Subcutaneous adipose tissue (tissue), 4 donors: ENCODE results near the gene CSK. TPM values are rescaled to one million over a fixed set of nuclear protein-coding genes. Genes with fewer than 3 reads are reported as not detected.

Source experiments
- total RNA-seq, 4 donors: library from RNA; depleted of rRNA; stranded (reverse); fragments of >200 nt; gene quantifications; one replicate each; pipeline ENCODE4 v1.1.0, GENCODE V29; 2016
- TF ChIP-seq, protein P1 (sequence below): fragments of 450-650 bp; IDR thresholded peaks from one replicate; pipeline ENCODE4 v1.5.1; 2016; ENCODE audit warnings: low read depth, mild to moderate bottlenecking, control low read depth, antibody characterized with exemption, moderate library complexity

CSK gene
- total RNA-seq, 4 donors from 2014 or later: 17.1 to 25.2 (median 21.9) TPM

DNA sequence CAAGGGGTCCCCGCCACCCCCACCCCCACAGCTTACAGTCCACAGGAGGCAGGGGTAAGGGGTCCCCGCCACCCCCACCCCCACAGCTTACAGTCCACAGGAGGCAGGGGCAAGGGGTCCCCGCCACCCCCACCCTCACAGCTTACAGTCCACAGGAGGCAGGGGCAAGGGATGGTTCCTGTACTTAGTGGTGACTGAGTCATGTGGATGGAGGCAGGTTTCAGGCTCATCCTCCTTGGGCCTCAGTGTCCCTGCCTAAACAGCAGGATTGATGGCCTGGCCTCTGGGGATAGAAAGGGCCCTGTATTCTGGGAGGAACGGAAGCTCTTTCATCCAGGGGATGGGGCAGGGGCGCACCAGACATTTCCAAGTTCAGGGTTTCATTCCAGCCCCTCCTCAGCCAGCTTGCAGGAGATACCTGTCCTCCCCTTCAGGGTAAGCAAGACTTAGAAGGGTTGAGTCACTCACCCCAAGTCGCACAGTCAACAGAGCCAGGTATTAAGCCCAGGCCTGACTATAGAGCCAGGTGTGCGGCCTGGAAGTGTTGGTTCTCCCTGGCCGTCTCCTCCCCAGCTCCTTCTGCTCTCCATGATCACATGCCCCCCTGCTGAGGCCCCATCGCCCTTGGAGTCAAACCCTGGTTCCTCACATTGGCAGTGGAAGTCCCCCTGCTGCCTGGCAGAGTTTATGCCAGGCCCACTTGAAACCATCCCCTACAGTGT lies 12.5 kb downstream of the CSK start:
- TF ChIP-seq, protein P1, sequence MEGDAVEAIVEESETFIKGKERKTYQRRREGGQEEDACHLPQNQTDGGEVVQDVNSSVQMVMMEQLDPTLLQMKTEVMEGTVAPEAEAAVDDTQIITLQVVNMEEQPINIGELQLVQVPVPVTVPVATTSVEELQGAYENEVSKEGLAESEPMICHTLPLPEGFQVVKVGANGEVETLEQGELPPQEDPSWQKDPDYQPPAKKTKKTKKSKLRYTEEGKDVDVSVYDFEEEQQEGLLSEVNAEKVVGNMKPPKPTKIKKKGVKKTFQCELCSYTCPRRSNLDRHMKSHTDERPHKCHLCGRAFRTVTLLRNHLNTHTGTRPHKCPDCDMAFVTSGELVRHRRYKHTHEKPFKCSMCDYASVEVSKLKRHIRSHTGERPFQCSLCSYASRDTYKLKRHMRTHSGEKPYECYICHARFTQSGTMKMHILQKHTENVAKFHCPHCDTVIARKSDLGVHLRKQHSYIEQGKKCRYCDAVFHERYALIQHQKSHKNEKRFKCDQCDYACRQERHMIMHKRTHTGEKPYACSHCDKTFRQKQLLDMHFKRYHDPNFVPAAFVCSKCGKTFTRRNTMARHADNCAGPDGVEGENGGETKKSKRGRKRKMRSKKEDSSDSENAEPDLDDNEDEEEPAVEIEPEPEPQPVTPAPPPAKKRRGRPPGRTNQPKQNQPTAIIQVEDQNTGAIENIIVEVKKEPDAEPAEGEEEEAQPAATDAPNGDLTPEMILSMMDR: no peak

DNA sequence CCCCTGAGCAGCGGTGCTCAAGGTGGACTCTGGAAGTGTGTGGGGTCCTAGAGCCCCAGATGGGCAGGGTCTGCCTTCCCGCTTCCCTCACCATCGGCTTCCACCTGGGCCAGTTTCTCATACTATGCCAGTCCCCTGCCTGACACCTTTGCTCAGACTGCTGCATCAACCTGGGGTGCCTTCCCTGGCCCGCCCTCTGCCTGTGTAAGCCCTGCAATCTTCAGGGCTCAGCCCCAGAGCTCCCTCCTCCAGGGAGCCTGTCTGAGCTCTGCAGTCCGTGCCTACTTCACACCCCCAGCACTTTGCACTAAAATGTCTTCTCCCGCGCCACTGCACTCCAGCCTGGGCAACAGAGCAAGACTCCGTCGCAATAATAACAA lies 13.1 kb downstream of the CSK start:
- TF ChIP-seq, protein P1: no peak

DNA sequence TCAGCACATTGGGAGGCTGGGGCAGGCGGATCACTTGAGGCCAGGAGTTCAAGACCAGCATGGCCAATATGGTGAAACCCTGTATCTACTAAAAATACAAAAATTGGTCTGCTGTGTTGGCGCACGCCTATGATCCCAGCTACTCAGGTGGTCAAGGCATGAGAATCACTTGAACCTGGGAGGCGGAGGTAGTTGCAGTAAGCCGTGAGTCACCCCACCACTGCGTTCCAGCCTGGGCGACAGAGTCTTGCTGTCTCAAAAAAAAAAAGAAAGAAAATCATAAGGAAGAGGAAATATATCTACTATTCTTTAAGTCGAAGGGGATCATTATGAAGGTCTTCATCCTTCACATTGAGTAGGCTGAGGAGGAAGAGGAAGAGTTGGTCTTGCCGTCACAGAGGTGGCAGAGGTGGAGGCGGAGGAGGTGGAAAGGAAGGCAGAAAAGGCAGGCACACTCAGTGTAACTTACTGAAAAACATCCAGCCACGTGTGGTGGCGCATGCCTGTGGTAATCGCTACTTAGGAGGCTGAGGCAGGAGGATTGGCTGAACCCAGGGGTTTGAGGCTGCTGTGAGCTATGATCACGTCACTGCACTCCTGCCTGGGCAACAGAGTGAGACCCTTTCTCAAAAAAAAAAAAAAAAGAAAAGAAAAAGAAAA lies 14.2 kb downstream of the CSK start:
- TF ChIP-seq, protein P1: no peak

DNA sequence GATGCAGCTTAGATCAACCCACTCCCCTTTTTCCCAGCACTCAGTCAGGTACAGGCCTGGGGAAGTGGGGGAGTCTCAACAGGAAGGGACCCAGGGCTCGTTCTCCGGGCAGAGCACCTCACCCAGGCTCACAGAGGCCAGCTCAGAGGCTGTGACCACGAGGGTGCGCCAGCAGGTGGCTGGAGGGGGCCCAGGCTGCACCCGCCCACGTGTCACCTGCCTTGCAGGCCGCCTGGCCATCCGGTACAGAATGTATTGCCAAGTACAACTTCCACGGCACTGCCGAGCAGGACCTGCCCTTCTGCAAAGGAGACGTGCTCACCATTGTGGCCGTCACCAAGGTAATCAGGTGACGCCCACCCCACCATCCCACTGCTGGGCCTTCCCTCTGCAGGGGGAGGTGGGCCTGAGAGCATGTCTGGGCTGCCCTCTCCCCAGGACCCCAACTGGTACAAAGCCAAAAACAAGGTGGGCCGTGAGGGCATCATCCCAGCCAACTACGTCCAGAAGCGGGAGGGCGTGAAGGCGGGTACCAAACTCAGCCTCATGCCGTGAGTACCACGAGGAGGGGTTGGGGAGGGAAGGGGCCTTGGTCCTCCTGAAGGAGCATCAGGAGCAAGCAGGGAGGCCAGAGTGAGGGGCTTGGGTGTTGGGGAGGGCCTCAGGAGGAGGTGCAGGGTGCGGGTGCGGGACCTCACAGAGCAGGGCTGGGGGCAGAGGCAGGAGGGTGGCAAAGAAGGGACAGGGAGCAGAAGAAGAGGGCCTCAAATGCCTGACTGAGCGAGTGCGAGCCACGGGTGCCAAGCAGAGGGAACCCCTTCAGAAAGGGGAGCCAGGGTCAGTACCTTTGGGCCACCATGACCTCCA lies 16.7 kb downstream of the CSK start:
- TF ChIP-seq, protein P1: no peak

DNA sequence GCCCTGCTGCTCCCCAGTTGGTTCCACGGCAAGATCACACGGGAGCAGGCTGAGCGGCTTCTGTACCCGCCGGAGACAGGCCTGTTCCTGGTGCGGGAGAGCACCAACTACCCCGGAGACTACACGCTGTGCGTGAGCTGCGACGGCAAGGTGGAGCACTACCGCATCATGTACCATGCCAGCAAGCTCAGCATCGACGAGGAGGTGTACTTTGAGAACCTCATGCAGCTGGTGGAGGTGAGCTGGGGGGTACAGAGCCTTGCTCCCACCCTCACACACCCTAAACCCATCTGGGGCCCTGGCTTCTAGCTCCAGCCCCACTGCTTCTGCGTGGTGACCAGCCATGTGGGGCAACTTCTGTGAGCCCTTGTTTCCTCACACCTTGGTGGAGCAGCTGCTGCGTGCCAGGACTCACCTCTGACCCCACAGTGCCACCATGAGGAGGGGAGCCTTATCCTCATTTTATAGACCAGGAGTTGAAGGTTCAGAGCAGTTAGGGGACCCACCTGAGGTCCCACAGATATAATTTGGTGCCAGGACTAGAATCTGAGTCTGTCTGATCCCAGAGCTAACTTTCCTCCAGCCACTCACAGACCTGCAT lies 17.5 kb downstream of the CSK start:
- TF ChIP-seq, protein P1: no peak

DNA sequence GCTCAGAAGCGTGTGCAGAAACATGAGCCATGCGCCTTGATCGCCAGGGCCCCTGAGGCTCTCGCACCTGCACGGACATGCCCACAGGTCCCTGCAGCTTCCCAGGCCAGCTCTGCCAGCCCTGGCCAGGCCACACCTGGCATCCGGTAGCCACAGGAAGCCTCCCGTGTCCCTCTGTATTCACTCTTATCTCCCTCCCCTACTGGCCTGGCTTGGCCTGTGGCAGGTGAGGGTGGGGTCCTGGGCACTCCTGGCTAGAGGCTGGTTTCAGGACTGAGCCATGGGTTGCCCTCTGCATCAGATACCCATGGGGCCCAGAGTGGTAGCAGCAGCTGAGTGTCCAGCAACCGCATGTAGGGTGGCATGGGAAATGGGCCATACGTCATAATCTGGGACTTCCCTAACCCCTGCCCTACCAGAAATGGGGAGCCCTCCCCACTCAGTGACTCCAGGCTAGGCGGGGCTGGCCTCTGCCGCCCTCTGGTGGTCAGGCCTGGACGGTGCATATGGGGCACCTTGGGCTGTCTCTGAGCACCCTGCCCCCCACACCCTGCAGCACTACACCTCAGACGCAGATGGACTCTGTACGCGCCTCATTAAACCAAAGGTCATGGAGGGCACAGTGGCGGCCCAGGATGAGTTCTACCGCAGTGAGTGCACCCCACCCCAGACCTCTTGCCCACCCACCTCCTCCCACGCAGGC lies 18.1 kb downstream of the CSK start:
- TF ChIP-seq, protein P1: no peak
